Anterior cingulate cortex (tissue), 58 donors: ENCODE measurements around the gene ZNF48.
A peak's percentile ranks its signal among the peaks of the same experiment; 100 is the strongest.

Source experiments
- DNase-seq, 58 donors: peaks; one replicate each; lab custom pipeline; 2025; lab: John Stamatoyannopoulos, UW

The ZNF48 gene

GRCh38 chr16:30429678-30430427 lies 34.6 kb downstream of the ZNF48 start, which contains the start of gene DCTPP1:
Gene DCTPP1 (minus strand): TSS chr16:30430030. CDS start chr16:30429980, 50 bp downstream.
- peak; percentile 40 to 97 (median 89) for DNase-seq

GRCh38 chr16:30430428-30430970 lies 35.3 kb downstream of the ZNF48 start:
- DNase-seq: peak in 9 of 58 donors; percentile 19 to 52 (median 43)

DNA sequence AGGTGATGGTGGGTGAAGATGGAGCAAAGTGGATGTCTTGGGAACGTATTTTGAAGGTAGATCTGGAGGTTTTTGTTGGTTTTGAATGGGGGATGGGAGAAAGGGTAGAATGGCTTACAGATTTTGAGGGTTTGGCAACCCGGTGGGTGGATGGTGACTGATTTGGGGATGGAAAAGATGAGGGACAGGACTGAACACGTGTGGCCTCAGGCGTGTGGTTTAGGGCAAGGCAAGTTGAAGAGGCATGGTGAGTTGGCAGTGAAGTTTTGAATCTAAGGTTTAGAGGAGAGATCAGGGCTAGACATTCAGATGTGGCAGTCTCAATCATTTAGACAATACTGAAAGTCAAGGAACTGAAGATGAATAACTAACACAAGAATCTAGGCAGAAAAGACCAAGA lies 39.6 kb downstream of the ZNF48 start:
- no peak for DNase-seq

DNA sequence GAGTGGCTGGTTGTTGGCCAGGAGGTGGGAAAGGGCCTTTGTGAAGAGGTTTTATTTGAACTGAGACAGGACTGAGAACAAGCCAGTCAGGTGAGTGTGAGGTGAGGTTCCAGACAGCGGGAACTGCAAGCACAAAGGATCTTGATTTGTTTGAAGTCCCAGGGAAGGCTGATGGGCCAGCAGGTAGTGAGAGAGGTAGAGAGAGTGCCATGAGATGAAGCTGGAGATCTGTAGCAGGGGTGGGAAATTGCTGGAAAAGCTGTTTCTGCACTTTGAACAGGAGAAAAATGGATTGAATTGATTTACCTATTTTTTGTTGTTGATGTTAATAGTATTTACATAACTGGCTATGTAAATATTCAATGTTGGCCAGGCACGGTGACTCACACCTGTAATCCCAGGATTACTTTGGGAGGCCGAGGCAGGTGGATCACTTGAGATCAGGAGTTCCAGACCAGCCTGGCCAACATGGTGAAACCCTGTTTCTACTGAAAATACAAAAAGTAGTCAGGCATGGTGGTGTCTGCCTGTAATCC lies 42.4 kb downstream of the ZNF48 start:
- DNase-seq: no peak

DNA sequence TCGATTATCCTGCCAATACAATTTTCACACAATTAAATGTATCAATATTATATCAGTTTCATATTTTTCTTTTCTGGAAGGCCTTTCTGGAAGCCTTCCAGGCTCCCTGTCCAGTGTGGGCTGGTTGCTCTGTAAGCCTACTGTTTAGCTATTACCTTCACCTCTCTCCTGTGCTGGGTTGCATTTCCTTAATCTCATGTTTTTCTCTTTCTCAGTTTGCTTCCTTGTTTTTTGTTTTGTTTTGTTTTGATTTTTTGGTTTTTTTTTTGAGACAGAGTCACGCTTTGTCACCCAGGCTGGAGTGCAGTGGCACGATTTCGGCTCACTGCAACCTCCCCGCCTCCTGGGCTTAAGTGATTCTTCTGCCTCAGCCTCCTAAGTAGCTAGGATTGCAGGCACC lies 43.6 kb downstream of the ZNF48 start:
- DNase-seq: no peak

GRCh38 chr16:30439720-30440348 lies 44.6 kb downstream of the ZNF48 start:
- DNase-seq: no peak

GRCh38 chr16:30443631-30444030 lies 48.4 kb downstream of the ZNF48 start:
- DNase-seq: no peak

GRCh38 chr16:30444231-30445148 lies 49.3 kb downstream of the ZNF48 start:
- no peak for DNase-seq

DNA sequence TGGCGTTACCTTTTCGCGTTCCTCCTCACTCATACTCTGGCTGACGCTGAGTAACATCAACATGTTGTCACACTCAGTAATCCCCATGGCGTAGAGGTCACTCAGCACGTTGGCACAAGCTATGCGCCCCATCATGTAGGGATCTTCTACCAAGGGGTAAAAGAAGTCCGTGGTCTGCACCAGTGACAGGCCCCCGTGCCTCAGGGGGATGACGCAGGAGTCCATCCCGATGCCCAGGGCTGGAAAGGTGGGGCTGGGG lies 49.9 kb downstream of the ZNF48 start:
- DNase-seq: no peak

DNA sequence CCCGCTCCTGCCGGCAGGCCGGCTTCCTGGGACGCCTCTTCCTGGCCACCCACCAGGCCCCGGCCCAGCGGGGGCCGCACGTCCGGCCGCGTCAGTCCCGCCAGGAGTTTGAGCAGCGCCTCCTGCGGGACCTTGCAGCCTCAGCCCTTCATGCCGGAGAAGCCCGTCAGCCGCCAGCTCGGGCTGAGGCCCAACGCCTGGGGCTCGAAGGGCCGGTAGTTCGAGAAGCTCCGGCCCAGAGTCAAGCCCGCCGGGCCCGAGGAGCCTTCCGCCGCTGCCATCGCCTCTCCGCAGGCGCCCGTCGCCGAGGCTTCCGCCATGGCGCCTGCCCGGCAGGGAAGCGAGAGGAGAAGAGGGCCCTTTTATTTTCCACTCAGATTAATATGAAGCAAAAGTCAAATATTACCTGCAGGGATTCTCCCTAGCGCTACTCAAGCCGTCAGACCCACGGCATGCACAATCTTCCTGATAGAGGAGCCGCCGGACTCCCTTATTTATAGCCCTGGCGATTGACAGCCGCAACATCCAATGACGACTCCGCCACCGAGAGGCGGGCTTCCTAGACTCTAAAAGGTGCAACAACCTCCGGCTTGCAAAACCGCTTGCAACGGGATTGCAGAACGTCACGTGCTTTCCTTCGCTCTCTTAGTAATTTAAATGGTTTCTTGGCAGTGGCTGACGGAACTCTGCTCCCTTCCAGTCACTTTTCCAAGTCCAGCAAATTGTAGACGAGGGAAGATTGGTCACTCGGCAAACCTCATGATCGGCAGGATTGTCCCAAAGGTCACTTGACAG lies 50.4 kb downstream of the ZNF48 start, which contains the start of gene SEPHS2:
SEPHS2 (minus strand) TSS at position 467 of the 795 bp plus-strand sequence; CDS start at position 320, 147 bp downstream.
- peak; percentile 34 to 97 (median 88) for DNase-seq

GRCh38 chr16:30446203-30446595 lies 51.0 kb downstream of the ZNF48 start:
- no peak for DNase-seq

- no peak for DNase-seq
These were observed 52.4 kb downstream of the ZNF48 start for GRCh38 chr16:30447512-30448226.

GRCh38 chr16:30449116-30449435 lies 53.9 kb downstream of the ZNF48 start:
- DNase-seq: no peak
